Loucy (cell line): Measurements from ENCODE around the gene SECTM1.

Source experiments
- CTCF ChIP-seq: fragments of 200-600 bp; sonication (generic); conservative IDR thresholded peaks from 2 replicates; pipeline ENCODE4 v1.5.1; 2014; ENCODE audit warnings: mild to moderate bottlenecking, antibody characterized with exemption, low read length
- EZH2phosphoT487 ChIP-seq: fragments of 200-600 bp; IDR thresholded peaks from 2 replicates; pipeline ENCODE4 v1.6.1; 2018; ENCODE audit warnings: antibody characterized with exemption, mild to moderate bottlenecking, moderate library complexity, borderline replicate concordance

DNA sequence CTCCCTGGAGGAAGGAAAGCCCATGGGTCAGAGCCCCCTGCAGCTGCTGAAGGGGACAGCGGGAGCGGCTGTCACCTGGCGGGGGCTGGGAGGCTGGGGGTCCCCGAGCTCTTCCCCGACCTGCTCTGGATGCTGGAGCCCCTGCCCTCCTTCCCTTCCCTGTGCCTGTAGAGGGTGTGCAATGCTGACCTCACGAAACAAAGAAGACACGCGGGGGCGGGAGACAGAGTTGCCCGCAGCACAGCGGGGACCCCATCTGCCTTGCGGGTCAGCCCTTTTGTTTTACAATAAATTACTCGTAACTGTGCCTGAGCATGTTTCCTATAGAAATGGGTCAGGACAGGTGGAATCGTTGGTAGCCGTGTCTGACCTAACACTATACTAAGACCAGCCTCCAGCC lies 6.3 kb downstream of the SECTM1 start:
- TF ChIP-seq CTCF (no peak), EZH2phosphoT487 (no peak)
